NCI-H2107 treated with DMSO at 0.1 percent for 48 hours (cell line): Measurements from ENCODE around the gene BGLAP.

Experiments used
- DNase-seq: peaks from one replicate; lab custom pipeline; 2025; ENCODE audit not compliant: unreplicated experiment; lab: John Stamatoyannopoulos, UW

Gene BGLAP

DNA sequence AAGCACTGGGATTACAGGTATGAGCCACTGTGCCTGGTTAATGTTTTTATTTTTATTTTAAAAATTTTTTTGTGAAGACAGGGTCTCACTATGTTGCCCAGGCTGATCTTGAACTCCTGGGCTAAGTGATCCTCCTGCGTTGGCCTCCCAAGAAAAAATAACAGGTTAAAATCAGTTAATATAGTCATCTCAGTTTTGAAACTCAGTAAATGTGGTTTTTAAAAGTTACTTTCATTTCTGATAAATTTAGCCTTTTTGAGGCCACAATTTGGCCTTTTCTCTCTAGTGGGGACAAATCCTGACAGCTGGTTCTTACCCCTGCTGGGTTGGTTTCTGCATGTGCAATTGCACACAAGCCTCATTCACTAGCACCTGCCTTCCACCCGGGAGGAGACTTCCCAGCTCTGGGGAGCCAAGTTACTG lies 15.9 kb upstream of the BGLAP start:
- no peak for DNase-seq

DNA sequence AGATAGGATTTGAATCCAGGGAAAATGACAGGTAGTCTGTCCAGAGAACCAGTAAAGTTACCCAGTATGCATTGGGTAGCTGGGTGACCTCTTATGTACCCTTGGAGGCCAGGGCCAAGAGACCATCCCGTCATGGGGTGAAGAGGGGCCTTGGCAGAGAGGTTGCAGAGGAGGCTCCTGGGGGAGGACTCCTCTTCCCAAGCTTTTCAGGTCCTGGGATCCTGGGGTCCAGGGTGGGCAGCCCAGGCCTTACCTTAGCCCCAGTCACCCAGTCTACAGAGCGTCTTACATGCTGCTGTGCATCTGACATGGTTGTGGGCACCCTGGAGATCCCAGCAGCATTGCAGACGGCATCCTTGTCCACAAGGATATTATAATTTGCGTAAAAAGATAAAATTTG lies 15.2 kb upstream of the BGLAP start:
- no peak for DNase-seq

DNA sequence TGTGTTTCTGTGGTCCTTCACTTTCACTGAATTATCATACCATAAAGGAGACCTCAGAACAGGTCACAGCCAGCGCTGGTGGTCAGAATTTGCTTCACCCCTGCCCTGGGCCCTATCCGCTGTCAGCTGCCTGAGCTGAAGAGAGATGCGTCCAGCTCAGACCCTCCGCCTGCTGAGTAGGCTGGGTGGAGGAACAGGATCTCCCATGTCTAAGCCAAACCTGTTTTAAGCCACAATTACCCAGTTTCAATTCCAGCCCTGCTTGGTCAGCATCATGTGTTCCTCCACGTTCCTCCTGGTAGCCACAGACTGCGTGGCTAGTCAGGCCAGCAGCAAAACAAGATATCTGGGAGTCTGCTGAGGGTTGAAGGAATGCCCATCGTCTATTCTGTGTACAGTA lies 13.5 kb upstream of the BGLAP start:
- no peak for DNase-seq

DNA sequence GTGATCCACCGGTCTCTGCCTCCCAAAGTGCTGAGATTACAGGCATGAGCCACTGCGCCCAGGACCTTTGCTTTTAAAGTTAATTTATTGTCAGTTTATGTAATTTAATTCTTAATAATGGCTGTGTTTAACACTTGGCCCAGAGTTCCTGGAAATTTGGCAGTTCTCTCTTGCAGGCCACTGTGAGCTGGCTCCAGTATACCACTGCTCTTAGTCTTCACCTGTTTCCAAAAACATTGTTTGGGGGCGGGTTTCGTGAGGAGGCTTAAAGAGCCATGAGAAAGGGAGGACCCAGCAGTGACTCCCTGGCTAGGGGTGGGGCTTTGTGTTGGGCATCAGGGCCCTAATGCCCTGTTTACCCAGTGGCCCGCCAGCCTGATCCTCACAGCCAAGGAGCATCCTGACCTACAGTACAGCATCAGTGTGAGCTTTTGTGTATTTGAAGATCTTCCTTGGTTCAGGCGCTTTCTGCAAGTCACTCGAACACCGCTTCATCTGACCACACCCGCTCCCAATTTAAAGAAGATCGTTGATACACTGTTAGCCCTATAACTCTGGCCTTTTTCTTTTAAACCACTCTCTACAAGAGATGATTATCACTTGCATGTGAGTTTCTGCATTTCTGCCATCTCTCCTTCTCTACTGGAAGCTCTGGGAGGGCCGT lies 12.0 kb upstream of the BGLAP start:
- no peak for DNase-seq

DNA sequence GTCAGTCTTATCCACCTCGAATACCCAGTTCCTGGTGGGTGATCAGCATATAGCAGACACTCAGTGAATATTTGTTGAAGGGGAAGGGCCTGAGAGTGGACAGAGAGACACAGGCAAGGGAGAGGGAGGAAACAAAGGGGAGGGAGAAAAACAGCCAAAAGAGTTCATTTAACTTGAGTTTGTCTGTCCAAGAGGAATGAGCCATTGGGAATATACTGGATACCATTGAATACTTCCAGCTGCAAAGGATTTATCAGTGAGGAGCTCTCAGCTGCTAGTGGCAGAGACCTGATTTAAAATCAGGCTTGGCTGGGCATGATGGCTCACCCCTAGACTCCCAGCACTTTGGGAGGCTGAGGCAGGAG lies 11.5 kb upstream of the BGLAP start:
- no peak for DNase-seq

DNA sequence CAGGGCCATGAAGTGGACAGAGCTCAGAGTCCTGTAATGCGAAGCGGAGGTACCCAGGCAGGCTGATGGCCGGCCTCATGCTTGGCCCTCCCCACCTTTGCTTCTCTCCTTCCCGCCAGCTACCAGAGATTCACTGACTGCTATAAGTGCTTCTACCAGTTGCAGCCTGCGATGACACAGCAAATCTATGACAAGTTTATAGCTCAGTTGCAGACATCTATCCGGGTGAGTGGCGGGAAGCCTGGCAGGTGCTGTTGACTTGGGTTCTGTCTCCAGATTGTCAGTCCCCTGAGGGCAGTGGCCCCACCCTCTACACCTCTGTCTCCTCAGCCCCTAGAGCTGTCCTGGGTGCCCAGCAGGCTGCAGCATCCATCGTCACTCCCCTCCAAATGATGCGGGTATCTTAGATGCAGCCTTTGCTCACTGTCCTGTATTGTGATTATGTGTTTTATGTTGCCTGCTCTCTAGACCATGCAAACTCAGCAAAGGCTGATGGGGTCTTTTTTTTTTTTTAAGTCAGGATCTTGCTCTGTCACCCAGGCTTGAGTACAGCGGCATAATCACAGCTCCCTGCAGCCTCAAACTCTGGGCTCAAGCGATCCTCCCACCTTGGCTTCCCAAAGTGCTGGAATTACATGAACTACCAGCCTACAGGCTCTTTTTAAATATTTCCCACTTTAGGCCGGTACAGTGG lies 9.6 kb upstream of the BGLAP start:
- DNase-seq, result no peak

DNA sequence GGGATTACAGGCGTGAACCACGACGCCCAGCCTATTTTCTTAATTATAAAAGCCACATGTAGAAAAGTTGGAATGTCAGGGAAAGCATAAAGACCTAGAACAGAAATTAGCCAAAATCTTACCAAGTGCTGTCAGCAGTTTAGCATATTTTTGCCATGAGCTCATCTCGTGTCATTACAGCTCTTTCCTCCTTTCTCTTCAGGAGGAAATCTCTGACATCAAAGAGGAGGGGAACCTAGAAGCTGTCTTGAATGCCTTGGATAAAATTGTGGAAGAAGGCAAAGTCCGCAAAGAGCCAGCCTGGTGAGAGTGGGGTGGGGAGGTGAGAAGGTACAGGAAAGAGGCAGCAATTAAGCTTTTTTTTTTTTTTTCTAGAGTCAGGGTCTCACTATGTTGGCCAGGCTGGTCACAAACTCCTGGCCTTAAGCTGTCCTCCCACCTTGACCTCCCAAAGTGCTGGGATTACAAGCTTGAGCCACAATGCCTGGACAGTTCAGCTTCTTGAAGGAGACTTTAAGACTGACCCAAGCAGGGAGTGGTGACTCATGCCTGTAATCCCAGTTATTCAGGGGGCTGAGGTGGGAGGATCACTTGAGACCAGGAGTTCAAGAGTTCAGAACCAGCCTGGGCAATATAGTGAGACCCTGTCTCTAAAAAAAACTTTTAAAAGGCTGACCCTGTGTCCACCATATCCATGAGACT lies 8.4 kb upstream of the BGLAP start:
- no peak for DNase-seq

DNA sequence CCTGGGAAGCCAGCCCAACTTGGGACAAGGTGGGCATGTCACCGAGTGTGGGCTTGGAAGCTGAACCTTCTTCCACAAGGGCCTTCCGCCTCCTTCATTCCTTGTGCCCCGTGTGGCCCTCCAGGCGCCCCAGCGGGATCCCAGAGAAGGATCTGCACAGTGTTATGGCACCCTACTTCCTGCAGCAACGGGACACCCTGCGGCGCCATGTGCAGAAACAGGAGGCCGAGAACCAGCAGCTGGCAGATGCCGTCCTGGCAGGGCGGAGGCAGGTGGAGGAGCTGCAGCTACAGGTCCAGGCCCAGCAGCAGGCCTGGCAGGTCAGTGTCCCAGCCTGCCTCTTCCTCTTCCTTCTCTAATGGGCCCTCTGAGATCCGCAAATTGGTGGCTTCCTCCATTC lies 5.8 kb upstream of the BGLAP start:
- no peak for DNase-seq

DNA sequence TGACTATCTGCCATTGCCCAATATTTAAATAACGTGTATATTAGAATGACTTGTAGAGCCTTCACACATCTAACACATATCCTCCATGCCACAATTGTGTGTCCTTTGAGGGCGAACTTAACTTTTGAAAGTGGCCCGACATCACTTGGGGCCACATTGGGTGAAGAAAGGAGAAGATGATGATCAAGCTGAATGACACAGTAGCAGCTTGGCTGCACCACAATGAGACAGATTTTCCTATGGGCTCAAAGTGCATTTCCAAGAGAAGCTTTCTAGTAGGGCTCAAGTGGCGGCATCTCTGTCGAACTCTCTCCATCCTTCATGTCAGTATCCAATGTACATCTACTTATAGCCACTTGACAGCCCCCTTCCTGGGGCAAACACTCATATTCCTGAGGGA lies 3.7 kb upstream of the BGLAP start:
- no peak for DNase-seq

DNA sequence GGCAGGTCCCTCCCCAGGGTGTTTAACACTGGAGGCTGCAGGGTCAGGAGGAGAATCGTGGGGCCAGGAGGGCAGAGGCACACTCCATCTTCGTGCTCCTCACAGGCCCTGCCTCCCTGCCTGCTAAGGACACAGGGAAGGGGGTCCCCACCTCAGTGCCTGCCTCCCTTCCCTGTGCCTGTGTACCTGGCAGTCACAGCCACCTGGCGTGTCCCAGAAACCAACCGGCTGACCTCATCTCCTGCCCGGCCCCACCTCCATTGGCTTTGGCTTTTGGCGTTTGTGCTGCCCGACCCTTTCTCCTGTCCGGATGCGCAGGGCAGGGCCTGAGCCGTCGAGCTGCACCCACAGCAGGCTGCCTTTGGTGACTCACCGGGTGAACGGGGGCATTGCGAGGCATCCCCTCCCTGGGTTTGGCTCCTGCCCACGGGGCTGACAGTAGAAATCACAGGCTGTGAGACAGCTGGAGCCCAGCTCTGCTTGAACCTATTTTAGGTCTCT lies 623 bp upstream of the BGLAP start:
- no peak for DNase-seq

DNA sequence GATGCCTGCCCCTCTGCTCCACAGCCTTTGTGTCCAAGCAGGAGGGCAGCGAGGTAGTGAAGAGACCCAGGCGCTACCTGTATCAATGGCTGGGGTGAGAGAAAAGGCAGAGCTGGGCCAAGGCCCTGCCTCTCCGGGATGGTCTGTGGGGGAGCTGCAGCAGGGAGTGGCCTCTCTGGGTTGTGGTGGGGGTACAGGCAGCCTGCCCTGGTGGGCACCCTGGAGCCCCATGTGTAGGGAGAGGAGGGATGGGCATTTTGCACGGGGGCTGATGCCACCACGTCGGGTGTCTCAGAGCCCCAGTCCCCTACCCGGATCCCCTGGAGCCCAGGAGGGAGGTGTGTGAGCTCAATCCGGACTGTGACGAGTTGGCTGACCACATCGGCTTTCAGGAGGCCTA lies 754 bp downstream of the BGLAP start:
- no peak for DNase-seq

DNA sequence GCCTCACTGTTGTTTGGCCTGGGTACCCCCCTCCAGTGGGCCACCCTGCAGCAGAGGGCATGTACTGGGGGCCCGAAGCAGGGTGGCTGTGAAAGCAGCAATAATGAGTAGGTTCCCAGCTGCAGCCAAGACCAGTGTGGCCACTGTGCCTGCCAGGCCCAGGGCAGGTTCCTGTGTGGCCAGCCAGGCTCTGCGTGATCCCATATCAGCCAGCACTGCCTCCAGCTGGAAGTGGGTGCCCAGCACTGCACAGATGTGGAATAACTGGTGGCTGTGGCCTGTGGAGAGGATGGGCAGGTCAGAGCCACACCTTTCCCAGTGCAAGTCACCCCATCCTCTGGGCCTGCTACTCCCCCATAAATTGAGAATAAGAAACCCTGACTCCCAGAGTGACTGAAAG lies 2.1 kb downstream of the BGLAP start:
- no peak for DNase-seq

DNA sequence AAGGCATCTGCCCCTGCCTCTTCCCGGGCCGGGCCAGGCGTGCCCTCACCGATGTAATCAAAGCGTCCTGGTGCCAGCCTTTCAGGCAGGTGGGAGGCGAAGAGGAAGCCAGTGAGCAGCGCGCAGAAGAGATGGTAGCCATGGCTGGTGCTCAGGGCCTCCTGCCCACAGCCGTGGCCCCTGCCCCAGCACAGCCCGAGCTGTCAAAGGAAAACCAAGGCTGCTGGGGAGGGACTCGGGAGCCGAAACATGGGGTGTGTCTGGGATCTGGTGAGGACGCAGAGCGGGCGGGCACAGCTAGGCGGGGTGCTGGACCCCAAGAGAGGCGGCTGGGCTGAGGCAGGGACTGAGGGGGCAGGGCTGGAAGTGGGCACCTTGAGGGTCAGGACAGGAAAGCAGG lies 2.7 kb downstream of the BGLAP start:
- no peak for DNase-seq

DNA sequence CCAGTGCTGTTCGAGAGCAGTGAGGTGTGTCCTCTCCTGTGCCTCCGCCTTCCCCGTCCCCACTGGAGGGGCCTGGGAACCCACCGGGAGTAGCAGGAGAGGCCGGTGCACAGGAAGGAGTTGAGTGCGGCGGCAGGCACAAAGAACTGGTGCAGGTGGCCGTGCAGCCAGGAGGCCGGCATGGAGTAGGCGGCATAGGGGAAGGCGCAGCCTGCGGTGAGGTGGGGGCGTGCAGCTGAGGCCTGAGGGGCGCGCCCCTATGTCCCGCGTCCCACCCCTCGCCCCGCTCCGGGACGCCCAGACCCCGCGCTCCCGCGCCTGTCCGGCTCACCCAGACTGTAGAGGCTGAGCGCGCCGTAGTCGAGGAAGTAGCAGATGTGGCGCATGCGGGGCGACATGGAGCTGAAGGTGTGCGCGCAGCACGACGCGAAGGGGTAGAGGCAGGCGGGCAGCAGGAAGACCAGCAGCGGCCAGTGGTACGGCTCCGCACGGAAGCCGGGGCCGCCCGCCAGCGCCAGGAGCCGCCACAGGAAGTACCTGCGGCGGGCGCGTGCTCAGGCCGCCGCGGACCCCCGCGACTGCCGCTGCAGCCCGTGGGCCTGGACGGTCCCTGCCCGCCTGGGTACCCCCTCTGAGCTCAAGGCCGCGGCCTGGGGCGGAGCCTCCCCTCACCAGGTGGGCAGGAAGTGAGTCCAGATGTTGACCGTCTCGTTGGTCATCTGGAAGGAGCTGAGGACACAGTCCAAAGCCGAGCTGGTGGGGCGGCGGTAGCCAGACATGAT lies 3.7 kb downstream of the BGLAP start:
- DNase-seq, result no peak

DNA sequence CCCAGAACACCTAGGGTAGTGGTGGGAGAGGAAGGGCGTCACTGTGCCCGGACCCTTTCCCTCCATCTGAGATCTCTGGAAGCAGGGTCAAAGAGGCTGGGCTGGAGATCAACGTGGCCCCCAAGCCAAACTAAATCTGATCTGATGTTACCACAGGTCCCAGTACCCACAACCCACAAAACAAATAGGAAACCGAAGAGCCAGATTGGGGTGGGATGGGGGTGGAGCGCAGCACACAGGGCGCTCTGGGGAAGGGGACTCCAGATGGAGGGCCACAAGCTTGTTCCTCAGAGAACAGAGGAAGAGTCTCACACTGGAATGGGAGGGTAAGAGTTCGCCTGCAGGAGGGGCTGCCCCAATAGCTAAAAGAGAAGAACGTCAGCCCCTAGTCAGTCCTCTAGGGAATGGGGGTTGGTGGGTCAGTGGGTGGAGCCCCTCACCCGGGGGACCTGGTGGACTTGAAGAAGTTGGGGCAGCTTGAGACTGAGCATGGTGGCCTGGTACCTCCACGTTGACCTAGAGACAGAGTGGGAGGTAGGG lies 4.3 kb downstream of the BGLAP start:
- DNase-seq, result no peak

DNA sequence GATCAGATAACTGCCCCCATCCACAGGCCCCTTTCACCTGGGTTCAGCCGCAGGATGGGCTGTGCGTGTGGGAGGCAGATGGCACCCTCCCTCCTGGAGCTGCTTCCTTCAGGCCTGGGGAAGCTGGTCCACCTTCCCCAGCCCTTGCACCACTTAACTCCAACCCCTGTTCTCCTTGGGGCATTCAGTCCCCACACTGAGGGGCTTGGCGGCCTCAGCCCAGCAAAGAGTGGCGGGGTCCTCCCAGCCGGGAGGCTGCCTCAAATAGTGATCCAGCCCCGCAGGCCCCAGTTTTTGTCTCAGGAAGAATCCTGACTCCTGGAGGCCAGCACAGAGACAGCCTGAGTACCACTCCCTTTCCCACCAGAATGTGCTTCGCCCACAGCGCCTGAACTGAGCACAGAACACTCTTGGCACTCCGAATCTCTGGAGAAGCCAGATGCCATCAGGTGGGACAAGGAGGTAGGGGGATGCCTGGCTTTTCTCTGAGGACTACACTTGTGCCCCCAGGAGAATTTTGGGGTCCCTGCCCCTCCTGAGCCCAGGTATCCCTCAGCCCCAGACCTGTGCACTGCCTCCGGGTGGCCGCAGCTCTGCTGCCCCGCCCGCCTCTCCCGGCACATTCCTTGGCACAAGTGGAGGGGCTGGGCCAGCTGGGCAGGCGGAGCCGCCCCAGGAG lies 4.9 kb downstream of the BGLAP start:
- DNase-seq, result no peak

DNA sequence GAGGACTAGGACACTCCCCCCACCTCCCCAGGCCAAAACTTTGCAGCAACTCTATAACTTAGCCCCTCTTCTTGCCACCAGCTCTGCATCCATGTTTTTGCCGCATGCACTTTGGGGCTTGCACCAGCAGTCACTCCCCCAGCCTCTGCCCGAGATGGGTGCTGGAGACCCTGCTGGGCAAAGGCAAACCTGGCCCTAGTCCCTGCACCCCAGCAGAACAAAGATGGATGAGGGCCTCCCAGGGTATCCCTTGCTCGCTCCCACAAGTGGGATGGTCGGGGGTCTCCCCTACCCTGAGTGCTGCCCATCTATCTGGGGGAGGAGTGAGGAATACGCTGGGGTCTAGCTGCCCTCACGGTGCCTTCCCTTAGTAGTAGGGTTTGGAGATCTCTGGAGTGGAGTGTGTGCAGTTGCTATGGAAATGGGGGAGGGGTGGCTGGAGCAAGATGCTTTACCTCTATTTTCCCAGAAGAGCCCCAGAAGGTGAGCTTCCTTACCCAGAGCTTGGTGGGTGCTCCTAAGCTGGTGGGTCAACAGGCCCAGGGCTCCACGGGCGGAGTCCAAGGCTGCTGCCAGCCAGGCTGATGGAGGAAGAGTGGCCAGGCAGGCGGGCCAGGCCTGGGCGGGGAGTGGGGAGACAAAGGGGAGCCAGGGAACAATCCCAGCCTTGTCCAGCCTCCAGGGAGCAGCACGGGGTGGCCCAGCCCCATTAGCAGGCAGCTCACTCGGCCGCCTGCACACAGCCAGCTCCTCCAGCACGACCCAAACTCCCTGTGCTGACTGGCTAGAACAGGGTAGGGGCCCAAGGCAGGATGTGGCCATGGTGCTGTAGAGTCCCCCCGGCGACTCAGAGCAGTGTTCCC lies 5.7 kb downstream of the BGLAP start, which contains the start of gene PAQR6:
PAQR6 (minus strand) TSS at position 597 of the 863 bp plus-strand sequence. CDS start 1,325 bp downstream, outside the sequence.
- DNase-seq, result no peak

DNA sequence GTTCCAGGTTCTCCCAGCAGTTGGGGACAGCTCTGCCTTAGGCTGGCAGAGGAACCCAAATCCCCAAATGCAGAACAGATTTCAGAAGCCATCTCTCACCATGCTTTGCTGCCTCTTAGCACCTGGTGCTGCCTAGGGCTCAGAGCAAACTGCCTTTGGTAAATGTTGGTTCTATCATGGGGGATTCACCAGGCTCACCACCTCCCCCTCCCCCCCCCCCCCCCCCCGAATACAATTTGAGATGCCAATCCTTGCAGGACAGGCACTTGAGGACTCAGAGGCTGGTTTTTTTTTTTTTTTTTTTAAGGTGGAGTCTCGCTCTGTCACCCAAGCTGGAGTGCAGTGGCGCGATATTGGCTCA lies 6.3 kb downstream of the BGLAP start:
- no peak for DNase-seq

DNA sequence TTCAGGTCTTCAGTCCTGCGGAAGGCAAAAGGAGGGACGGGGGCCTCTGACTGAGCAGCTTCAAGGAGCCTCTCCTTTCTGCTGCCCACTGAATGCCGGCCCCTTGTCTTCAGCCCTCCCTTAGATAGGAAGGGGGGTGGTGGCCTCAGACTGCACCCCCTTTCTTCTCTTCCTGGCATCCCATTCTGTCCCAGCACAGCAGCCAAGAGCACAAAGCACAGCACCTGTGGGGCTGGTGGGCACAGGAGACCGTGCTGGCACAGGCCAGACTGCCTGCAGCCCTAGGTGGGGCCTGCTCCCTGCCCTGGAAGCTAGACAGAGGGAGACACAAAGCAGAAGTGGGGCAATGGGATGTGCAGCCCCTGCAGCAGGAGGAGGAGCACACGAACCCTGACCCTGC lies 7.6 kb downstream of the BGLAP start:
- no peak for DNase-seq

DNA sequence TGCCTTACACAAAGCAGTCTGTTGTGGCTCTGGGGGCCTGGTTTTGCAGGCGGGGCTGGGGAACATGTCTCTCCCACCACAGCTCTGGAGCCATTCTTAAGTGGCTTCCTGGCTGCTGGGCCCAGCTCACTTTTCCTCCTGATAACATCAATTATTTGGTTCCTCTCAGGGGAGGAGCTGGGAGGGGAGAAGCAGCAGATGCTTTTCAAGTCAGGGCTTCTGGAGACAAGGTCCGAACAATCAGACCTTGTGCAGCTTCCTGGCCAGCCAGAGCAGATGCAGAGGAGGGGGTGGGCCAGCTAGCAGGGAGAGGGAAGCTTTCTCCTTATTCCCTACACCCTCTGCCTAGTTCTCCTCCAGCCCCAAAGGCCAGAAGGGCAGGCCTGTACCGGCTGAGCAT lies 9.5 kb downstream of the BGLAP start:
- no peak for DNase-seq
